ENCODE measurements around the gene LAMC1.

GRCh38 chr1:183131166-183131565 lies 107.9 kb downstream of the LAMC1 start:
- TF ChIP-seq POLR2A (IDR thresholded peaks at IDR 0.05; ENCODE audit: low read depth, low read length) = no peak
- no peak for TF ChIP-seq POLR2AphosphoS5 (IDR thresholded peaks at IDR 0.05; ENCODE audit: low read depth, low read length)
- no peak for TF ChIP-seq TAF1 (IDR thresholded peaks at IDR 0.05; ENCODE audit: low read depth, low read length)
- TF ChIP-seq POU2F2 (IDR thresholded peaks at IDR 0.05; ENCODE audit: low read depth, low read length) = no peak
